GM18517 (cell line): ENCODE data around the gene HPCAL1.
"Not testable (repeated sequence)": the region's sequence is repeated elsewhere in the genome, so short reads cannot be mapped to it uniquely, and the experiment has no call there.

Source experiments
- ATAC-seq: cut with Tn5 transposase; IDR thresholded peaks from one replicate; pipeline ENCODE4 v1.9.1; 2021; ENCODE audit warnings: mild to moderate bottlenecking, moderate library complexity; ENCODE audit not compliant: unreplicated experiment

Gene HPCAL1

DNA sequence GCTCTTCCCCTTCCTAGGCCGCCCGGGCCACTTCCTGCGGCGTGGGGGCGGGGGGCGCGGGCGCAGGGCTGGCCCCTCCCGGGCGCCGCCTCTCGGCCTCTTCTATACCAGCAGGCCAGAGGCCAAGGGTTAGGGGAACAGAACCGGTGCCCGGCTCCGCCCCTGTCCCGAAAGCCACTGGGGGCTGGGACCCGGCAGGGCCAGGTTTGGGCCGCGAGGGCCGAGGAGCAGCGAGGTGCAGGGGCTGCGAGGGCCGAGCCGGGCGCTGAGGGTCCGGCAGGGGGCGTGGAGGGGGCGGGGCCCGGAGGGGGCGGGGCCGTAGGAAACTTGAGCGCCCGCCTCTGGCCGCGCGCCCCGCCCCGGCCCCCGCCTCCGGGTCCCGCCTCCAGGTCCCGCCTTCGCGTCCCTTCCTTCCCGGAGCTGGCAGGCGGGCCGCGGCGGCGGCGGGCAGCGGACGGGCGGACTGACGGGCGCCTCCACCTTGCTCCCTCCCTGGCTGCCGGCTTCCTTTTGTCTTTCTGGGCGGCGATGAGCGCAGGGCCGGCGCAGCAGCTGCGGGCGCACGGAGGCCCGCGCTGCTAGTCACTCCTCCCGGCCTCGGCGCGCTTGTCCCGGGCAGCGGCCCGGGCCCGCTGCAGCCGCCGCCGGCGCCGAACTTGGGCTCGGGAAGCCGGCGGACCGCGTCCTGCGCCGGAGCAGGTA is at the start of gene HPCAL1:
Gene HPCAL1 (plus strand): TSS at position 426 of the 702 bp plus-strand sequence. CDS start 116,854 bp downstream, outside the sequence.
- peak; percentile 77 for ATAC-seq

DNA sequence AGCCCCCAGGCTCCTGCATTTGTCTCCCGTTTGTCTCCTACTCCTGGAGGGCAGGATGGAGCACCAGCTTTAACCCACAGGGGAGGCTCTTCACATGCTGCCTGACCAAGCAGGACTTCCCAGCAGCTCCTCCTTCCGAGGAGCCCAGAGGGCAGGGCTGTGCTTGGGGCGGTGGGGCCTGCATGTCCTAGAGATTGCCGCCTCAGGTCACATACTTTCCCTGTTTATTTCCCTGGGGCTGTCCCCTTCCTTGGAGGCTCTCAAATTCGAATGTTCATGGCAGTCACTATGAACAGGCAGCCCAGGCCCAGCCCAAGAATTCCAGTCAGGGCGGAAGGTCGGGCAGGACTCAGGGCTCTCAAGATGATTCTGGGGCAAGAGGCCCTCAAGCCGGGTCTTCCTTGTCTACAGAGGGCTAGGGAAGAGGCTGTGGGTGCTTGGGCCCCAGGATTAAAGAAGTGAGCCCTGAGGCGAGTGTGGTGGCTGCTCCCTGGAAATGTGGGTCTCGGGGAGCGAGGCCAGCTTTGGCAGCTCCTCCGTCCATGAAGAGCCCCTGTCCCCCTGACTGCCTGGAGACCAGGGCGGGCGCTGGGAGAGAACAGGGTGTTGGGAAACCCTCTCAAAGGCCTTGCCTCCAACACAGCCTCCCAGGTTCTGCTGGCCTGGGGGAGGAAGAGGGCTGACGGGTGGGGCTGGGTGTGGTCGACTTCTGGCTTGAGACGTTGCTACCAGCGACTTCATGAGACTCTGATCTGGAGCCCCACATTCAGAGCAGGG is 48.9 kb upstream of the HPCAL1 start:
- no peak for ATAC-seq

DNA sequence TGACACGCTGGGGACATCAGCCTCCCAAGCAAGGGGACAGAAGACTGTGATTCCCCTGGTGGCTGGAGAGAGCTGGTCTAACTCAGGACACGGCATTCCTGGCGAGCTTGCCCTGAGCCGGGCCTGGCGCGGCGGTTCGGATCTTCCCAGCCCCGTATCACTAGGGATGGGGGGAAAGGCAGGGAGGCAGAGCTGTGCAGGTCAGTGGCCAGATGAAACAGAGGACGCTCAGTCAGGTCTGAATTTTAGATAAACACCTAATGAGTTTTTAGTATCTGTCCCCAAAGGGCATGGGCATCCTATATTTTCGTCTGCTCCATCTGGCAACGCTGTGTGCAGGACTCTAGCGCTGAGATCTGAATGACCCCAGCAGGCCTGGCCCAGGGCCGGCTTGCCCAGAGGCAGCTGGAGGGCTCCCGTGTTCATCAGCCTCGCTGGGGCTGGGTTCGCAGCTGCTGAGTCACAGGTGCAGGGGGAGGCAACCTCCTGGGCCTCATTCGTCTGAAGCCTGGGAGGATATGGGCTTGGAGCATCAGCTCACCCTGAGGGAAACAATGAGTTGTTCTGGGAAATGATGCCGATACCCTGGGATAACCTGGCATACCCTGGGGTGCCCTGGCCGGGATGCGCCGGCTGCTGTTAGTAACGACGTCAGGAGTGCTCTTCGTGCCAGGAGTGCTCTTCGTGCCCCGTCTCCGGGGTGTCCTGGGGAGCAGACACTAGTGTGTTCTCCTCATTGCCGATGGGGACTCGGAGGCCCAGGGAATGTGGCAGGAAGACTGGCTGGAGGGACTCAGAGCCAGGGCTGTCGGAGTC is 48.1 kb upstream of the HPCAL1 start:
- no peak for ATAC-seq

DNA sequence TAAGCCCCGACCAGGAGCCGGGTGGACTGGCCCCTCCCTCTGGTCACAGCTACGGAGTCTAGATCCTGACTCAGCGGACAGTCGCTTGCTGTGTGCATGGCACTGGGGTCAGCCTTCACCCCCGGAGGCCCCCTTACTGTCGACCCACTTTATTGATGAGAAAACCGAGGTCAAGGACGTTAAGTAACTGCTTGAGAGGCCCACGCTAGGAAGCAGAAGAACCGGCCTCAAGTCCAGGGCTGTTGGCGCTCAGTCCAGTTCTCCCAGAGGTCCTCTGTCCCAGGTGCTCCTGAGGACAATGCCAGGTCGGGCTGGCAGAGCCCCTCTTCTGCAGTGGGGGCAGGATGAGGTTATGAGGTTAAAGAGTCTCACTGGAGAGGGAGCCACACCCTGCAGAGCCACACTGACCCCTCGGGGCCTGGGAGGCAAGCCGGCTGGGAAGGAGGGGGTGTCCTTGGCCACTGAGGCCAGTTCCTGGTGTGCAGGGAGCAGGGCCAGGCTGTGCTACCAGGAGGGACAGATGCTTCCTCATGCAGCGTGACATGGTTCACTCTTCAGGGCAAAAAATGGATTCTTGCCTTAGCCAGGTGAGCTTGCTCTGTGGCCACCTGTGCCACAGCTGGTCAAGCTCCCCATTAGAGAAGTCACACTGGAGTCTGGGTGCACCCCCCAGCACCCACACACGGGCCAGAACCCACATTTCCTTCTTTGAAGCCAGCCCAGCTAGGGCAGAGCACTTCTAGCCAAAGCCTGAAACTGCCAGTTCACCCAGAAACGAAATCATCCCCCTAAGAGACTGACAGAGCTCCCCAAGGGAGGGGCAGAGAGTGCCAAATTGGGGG is 47.3 kb upstream of the HPCAL1 start:
- no peak for ATAC-seq

DNA sequence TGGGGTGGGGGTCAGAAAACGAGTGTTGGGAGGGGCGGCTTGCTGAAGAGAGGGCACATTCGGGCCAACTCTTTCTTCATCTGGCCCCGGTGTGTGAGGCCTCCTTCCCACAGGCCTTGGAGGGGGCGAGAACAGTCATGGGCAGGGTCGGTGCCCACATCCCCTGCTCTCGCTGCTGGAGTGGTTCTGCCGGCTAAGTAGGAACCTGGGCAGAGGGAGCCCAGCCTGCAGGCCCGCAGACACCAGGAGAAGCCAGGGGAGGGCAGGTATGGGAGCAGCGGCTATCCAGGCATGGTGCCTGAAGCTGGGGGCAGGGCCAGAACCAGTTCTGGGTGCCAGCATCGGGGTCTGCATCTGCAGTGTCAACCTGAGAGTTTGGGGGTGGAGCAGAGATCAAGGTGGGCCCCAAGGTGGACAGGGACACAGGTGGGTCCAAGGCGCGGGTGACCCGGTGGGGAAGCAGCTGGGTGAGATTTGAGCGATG is 46.6 kb upstream of the HPCAL1 start:
- no peak for ATAC-seq

DNA sequence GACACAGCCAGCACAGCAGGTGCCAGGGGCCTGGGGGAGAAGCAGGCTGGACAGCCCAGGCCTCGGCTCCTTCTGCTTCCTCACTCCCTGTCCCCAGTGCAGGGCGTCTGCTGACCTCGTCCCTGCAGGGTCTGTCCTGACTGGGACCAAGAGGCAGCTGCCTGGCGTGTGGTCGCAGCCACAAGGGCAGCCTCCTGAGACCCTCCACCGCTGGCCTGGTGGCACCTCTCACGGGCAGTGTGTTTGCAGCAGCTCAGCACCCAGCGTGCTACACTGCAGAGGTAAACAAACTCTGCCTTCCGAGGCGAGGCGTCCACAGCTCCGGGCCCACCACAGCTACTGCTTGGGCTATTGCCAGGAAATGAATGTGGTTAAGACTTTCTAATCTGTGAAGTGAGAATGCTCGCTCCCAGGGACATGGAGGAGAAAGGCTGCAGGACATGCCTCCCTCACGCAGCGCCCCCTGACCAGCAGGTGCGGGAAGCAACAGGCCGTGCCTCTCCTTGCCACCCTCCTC is 46.1 kb upstream of the HPCAL1 start:
- no peak for ATAC-seq

DNA sequence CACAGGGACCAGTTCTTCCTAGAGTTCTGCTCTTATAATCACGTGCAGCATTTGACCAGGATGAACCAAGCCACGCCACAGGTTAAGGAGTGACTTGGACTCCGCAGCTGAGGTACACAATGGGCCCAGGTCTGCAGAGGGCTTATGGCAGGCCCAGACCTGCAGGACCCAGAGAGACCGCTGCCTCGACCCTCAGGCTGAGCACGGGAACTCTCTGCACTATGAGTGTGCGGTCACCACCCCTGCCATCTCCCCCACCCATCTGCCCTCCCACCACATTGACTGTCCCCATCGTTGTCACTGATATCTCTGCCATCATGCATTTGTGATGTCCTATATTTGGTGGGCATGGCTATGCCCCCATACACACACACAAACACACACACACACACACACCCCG is 45.7 kb upstream of the HPCAL1 start:
- ATAC-seq = no peak

DNA sequence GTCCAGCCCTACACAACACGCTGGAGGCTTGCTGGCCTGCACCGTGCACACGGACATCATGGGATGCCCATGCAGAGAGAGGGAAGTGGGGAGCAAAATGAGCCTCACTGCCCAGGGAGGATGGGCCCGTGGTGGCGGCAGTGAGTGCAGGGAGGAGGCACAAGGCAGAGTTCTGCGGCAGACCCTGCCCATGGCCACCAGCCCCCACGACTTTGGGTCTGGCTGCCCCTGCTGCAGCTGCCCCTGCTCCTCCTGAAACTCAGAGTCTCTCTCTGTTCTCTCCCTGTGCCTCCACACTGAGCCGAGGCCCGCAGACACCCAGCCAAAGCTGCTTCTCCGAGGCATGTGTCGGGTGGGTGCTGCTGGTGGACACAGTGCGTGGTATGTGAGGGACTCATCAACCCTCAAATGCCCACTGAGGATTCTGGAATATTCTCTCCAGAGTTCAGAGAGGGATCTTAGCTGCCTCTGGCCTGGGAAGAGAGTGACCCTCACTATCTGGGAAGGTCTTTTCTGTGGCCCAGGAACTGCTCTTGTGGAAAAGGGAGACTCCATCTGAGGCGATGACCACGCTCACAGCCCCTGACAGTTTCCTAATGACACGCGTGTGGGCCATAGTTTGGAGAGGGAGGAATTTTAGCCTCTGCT is 45.1 kb upstream of the HPCAL1 start:
- no peak for ATAC-seq

DNA sequence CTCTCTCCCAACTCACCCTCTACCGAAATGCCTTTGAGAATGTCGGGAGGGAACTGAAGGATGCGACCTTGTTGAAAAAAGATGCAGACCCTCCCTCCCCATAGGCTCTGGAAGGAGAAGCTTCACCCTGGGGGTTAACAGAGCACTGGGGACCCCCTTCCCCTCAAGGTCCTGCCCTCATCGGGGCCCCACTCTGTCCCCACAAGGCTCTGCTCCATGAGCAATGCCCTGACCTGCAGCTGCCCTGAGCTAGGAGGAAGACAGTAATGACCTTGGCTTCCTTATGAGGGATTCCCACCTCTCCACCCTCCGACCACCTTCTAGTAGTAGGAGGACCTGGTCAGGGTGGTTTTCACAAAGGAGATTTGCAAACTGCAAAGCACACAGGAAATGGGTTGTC is 44.4 kb upstream of the HPCAL1 start:
- ATAC-seq = no peak

DNA sequence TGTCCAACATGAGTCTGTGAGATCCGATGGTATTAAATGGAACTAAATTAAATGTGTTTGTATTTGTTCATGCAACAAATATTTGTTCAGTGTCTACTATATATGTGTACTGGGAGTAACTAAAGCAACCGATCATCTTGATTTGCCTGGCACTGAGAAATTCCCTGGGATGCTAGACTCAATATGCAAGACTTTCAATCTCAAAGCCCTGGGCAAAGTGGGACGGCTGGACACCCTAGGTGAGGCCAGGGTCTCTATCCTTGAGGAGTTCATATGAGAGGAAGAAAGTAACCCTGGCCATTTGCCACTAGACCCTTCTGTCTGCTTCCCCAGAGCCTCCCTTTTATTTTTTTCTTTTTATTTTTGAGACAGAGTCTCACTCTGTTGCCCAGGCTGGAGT is 44.0 kb upstream of the HPCAL1 start:
- no peak for ATAC-seq

DNA sequence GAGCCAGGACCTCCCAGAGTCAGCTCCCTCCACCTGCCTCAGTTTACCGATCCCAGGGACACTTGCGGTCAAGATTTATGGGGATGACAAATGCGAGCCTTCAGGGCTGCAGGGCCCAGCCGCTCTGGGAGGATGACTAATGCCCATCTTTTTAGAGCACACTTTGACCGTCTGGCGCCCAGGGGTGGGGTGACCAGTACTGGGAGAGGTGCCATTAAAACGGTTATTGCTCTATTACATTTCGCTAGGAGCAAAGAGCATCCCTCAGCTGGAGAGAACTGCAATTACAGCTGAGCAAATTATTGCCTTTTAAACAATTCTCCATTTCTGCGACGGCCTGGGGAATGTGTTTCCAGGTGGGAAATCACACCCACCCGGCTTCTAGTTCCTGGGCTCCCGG is 42.6 kb upstream of the HPCAL1 start:
- ATAC-seq = no peak

DNA sequence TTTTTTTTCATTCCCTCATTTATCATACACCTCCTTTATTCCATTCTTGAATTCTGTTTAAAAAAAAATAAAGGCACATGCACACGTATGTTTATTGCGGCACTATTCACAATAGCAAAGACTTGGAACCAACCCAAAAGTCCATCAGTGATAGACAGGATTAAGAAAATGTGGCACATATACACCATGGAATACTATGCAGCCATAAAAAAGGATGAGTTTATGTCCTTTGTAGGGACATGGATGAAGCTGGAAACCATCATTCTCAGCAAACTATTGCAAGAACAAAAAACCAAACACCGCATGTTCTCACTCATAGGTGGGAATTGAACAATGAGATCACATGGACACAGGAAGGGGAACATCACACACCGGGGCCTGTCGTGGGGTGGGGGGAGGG is 39.2 kb upstream of the HPCAL1 start:
- ATAC-seq = not testable (repeated sequence)

DNA sequence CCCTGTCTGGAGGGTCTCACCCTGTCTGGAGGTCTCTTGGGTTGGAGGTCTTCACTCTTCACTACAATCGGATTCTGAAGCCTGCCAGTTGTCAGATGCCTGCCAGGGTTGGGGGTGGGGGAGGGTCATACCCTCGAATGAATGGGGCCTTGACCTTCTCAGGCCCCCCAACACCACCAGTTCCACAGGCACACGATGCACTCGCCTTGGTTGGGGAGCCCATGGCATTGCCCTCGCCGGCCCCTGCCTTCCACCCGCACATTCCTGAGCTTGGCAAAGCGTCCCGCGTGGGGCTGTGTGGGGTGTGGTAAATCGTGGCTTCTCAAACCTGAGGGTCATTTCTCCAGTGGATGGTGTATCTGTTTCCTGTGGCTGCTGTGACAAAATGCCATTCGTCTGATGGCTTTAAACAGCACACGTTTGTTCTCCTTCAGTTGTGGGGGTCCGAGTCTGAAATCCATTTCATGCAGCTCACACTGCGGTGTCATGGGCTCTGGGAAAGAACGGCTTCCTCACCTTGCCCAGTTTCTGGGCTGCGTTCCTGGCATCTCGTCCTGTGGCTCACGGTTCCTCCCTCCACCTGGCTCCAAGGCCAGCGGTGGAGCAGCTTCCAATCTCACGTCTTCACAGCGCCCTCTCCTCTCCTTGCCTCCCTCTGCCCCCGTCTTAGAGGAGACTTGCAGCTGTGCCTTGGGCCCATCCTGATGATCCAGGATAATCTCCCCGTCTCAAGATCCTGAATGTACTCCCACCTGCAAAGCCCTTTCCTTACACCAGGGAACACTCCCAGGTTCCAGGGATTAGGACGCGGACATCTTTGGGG is 38.0 kb upstream of the HPCAL1 start:
- ATAC-seq = no peak

DNA sequence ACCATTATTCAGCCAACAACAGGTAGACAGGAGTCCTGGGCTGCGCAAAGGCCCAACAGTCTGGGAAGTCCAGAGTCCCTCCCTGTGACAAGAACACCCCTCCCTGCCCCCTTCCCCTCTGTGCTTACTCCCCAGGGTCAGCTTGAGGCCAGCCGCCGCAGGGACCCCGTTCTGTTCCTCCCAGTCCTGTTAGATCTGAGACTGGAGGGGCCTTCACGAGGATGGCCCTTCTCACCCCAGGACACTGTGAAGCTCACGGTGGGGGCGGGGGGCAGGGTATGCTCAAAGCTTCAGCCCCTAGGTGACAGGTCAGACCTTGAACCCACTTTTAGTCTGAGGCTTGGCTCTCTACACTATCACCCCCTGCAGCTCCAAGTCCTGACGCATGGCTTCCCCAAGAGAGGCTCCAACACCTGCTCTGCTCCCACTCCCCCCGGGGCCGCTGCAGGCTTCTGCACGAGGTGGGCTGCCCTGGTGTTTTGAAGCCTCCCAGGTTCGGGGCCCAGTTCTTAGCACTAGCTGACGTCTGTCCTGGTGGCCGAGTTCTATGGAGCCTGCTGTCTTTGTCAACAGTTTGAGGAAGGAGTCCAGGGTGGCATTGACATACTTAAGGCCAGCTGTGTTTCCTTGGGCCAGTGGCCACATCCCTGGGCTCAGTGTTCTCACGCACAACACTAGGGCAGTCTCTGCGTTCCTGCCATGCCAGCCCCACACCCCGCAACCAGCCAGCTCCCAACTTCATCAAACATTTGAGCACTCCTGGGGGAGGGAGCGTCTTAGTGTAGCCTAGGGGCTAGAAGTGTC is 37.2 kb upstream of the HPCAL1 start:
- no peak for ATAC-seq

DNA sequence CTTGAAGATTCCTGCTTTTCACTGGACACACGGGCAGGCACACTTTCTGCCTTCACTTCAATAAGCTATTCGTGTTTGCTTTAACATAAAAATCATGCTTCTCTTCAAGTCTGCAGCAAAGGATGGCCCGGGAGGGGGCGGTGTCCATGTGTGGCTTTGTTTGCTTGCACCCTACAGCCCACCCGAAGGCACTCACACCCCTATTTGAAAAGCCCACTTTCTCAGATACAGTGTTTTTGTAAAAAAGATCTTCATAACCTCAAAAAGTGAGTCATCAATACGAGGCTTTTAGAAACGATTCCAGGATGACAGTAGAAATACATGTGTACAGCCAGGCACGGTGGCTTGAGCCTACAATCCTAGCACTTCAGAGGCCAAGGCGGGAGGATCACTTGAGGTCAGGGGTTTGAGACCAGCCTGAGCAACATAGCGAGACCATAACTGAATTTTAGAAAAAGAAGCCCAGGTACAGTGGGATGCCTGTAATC is 36.5 kb upstream of the HPCAL1 start:
- ATAC-seq = no peak

DNA sequence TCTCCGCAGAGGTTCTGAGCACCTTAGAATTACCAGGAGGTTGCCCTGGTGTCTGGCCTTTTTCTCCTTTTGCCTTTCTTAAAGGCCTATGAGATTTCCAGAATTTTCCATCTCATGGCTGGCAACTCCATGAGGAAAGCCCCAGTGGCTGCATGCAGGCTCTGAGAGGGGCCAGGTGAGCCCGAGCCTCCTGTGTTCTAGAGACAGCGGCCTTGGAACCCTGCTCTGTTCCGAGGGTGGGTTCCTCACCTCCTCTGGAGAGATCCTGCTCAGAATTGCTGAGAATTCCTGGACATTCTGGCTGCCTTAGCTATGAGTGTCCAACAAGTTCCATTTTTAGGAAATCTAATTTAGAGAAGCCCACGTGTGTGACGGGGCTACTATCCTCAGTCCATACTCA is 35.7 kb upstream of the HPCAL1 start:
- no peak for ATAC-seq

DNA sequence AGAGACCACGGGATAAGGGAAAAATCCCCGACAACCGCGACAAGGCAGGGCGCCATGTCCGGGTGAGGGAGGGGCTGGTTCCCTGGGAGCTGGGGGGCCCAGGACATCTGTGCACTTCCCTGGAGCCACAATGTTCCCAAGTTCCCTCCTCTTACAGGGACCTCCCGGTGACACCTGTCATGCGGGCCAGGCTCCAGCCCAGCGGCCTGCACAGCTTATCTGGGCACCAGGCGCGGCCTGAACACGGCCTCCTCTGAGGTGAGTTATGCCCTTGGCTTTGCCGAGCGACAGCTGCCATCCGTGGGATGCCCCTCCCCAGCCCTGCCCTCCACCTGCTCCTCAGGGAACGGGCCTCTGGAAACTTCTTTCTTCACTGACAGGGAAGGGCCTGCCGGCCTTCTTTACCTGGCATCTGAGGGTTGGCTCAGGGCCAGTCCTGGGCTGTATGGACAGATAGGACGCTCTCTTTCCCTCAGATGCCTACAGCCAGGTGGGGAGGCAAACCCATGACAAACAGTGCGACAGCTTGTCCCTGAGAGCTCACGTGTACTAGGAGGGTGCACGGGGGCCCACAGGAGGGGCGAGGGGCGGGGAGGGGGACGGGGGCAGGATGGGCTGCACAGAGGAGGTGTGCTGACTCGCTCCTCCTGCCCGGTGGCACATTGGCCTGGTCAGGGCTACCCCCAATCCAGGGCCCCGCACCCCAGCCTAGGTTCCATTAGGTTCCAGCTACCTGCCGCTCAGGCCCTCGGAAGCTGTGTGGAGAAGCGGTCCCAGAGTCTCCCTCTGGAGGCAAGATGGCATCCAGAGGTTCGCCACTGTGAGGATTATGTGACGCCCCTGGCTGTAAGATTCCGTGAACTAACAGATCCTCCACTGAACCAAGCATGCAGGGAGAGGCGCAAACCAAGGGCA is 34.9 kb upstream of the HPCAL1 start:
- ATAC-seq = no peak
